NCI-H446 (cell line): ENCODE results near the gene CSHL1.
A peak's percentile ranks its signal among the peaks of the same experiment; 100 is the strongest.
"Not testable (repeated sequence)": the region's sequence is repeated elsewhere in the genome, so short reads cannot be mapped to it uniquely, and the experiment has no call there.

Experiments
- DNase-seq, 2 experiments: peaks; one replicate each; lab custom pipeline; 2025; lab: John Stamatoyannopoulos, UW

The CSHL1 gene

DNA sequence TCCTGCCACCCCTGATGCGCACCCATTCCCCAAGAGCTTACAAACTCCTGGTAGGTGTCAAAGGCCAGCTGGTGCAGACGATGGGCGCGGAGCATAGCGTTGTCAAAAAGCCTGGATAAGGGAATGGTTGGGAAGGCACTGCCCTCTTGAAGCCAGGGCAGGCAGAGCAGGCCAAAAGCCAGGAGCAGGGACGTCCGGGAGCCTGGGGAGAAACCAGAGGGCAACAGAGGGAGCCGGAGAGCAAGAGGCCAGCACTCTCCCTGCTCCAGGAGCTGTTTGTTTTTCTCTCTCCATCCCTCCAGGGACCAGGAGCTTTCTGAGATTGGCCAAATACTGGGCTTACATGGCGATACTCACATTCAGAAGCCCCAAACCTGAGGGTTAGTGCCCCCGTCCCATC lies 7.2 kb upstream of the CSHL1 start:
- no peak for DNase-seq

- no peak for DNase-seq
Measured at GRCh38 chr17:63917646-63918045, 6.6 kb upstream of the CSHL1 start.

GRCh38 chr17:63917206-63917605 lies 6.1 kb upstream of the CSHL1 start:
- not testable (repeated sequence) for DNase-seq

DNA sequence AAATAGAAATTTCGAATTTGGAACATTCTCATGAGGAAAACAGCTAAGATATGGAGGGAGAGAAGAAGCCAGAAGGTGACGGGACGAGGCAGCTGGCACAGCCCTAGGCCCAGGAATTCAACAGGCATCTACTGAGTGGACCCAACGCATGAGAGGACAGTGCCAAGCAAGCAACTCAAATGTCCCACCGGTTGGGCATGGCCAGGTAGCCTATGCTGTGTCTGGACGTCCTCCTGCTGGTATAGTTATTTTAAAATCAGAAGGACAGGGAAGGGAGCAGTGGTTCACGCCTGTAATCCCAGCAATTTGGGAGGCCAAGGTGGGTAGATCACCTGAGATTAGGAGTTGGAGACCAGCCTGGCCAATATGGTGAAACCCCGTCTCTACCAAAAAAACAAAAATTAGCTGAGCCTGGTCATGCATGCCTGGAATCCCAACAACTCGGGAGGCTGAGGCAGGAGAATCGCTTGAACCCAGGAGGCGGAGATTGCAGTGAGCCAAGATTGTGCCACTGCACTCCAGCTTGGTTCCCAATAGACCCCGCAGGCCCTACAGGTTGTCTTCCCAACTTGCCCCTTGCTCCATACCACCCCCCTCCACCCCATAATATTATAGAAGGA lies 5.6 kb upstream of the CSHL1 start:
- no peak for DNase-seq

- DNase-seq, result not testable (repeated sequence)
Measured at GRCh38 chr17:63915753-63916152, 4.7 kb upstream of the CSHL1 start.

DNA sequence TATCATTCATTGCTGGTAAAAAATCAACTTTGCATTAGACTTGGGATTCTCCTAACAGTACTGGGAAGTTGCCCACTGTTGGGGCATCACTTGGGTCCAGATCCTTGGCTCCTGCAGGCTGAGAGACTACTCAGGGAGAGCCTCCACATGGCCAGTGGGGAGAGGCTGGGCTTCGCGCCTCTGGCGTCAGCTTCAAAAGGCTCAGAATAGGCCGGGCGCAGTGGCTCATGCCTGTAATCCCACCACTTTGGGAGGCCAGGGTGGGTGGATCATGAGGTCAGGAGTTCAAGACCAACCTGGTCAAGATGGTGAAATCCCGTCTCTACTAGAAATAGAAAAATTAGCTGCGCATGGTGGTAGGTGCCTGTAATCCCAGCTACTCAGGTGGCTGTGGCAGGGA lies 3.4 kb upstream of the CSHL1 start:
- no peak for DNase-seq

DNA sequence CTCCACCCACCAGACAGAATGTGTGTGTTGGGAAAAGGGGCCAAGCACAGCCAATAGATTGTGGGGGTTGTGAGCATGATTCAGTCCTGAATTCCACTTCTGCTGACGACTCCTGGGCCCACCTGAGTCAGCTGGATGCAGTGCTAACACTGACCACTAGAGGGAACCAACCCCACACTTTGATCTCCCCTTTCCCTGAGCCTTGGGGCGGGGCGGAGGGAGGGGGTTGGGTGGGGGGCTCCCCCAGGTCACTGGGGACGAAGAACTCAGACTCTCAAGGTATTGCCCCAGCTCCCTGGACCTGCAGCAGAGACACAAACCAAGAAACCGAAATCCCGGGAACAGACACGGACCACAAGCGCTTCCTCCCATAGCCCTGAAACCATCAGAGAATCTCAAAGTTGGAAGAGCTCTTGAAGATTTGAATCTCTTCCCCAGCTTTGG lies 621 bp upstream of the CSHL1 start:
- DNase-seq, result peak in 1 of 2 experiments; percentile 7

DNA sequence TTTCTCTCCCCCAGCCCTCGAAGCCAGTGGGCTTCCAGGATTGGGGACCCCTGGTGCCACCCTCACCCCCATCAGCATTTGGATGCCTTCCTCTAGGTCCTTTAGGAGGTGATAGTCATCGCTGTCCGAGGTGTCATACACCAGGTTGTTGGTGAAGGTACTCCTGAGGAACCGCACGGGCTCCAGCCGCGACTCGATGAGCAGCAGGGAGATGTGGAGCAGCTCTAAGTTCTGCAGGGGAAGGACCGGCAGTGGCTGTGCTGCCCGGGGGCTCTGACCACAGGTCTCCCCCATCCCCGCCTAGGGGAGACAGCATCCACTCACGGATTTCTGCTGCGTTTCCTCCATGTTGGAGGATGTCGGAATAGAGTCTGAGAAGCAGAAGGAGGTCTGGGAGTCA lies 962 bp downstream of the CSHL1 start:
- no peak for DNase-seq

GRCh38 chr17:63909586-63909985 lies 1.5 kb downstream of the CSHL1 start:
- not testable (repeated sequence) for DNase-seq

DNA sequence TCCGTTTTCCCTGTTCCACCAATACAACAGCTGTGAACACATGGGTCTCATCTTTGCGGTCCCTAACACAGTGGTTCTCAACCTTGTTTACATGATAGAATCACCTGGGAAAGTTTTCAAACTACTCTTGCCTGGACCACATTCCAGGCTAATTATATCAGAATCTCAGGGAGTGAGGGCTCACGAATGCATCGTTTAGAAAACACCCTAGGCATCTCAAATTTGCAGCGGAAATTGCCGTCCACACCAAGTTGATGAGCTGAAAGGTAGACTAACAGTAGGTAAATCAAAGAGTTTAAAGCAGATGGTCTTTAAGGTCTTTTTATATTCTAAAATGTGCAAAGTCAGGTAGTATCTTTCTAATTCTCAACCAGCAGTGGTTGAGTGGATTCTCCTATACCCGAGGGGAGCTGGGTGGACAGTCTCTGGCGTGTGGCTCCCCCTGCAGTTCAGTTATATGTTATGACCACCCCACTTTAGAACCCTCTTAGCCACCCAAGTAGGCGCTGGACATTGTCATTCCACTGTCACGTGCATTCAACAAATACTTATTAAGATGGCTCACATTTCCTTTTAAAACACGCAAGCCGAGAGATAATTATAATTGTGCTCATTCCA lies 3.8 kb downstream of the CSHL1 start:
- DNase-seq, result peak in 1 of 2 experiments; percentile 21

- not testable (repeated sequence) for DNase-seq
Measured at GRCh38 chr17:63904796-63905195, 6.3 kb downstream of the CSHL1 start.

DNA sequence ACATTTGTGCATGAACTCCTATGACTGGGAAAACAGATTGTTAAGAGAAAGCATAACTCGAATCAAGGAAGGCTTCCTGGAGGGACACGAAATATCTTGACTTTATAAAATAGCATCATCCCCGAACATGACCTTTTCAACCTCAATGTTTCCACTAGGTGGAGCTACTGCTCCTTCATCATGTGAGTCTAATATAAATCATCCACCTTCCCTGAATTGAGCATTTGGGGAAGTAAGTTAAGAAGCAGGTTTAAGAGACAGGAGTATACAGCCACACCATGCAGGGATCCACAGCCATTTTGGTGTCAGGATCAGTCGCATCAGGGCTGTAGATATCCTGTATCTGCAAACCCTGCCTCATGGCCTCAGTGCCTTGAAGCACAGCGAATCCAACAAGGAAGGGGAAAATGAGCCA lies 7.3 kb downstream of the CSHL1 start:
- not testable (repeated sequence) for DNase-seq

DNA sequence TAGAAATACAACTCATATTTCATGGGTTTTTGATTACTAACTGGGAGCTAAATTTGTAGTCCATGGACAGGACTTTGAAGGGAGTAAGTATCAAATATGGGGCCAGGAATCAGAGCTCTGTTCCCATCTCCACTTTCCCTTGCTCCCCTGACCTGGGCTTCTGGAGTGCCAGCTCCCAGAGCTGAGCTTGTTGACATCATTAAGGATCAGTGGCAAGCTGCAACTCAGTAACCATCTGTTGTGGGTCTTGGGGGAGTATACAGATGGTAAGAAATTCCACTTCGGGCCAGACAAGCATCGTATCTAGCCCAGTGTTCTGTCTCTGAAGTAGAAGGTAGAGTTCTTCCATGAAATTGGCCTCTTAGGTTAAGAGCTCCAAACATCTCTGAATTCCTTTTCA lies 9.1 kb downstream of the CSHL1 start:
- peak in 1 of 2 experiments; percentile 20 for DNase-seq

DNA sequence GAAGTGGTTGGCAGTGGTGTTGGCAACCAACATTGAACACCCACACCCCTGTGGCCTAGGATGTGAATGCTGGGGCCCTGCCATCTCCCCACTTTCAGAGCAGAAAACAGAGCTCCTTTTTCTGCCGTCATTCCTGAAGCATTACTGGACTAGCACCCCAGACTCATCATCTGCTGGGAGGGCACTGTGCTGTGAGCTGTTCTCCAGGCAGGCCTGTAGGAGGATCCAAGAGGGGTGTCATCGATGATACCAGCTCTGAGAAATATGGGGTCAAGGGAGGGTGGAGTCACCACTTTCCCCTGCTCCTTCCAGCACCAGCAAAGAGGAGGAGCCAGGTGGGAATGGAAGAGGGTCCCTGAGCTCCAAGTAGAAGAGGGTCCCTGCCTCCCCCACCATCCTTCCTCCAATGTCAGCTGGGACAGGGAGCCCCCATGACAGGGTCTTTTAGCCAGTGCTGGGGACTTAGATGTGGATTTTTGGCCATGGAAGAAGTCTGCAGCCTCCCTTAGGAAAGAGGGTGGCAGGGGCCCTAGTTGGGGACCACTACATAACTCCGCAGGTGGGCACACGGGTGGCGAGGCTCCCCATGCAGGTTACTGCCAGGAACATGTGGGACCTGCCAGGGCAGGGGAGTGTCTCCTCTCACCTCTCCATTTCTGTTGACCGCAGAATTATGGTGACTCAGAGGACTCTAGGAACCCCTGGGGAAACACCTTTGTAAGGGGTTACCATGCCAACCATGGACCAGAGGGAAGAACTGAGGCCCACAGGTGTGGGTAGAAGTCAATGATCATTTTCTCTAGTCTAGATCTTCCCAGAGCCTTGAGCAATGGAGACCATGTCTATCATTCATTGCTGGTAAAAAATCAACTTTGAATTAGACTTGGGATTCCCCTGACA lies 11.9 kb downstream of the CSHL1 start:
- DNase-seq, result not testable (repeated sequence)

DNA sequence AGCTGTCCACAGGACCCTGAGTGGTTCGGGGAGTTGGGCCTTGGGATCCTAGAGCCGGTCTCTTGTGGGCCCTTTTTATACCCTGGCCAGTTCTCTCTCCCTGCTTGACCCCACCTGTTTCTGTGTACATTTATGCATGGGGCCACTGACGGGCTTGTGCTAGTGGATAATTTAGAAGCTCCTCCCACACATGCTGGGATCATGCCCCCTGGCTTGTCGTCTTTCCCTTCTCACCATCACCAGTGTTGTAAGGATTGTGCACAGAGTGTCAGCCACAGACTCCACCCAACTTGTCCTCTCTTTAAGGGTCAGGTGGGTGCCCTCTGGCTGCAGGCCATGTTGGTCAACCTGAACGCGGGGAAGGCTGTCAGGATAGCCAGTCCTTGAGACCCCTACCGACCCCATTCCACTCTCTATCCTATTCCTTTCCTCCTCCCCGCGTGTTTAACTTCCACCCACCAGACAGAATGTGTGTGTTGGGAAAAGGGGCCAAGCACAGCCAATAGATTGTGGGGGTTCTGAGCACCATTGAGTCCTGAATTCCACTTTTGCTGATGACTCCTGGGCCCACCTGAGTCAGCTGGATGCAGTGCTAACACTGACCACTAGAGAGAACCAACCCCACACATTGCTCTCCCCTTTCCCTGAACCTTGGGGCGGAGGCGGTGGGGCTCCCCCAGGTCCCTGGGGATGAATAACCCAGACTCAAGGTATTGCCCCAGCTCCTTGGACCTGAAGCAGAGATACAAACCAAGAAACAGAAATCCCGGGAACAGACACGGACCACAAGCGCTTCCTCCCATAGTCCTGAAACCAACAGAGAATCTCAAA lies 14.3 kb downstream of the CSHL1 start, which contains the start of gene CSH1:
Gene CSH1 (minus strand): TSS at position 51 of the 831 bp plus-strand sequence. CDS start 63 bp downstream, outside the sequence.
- not testable (repeated sequence) for DNase-seq

GRCh38 chr17:63894821-63895220 lies 16.2 kb downstream of the CSHL1 start:
- DNase-seq, result not testable (repeated sequence)

GRCh38 chr17:63894021-63894420 lies 17.0 kb downstream of the CSHL1 start:
- not testable (repeated sequence) for DNase-seq

- DNase-seq, result not testable (repeated sequence)
Measured at GRCh38 chr17:63892316-63893037, 18.6 kb downstream of the CSHL1 start.

DNA sequence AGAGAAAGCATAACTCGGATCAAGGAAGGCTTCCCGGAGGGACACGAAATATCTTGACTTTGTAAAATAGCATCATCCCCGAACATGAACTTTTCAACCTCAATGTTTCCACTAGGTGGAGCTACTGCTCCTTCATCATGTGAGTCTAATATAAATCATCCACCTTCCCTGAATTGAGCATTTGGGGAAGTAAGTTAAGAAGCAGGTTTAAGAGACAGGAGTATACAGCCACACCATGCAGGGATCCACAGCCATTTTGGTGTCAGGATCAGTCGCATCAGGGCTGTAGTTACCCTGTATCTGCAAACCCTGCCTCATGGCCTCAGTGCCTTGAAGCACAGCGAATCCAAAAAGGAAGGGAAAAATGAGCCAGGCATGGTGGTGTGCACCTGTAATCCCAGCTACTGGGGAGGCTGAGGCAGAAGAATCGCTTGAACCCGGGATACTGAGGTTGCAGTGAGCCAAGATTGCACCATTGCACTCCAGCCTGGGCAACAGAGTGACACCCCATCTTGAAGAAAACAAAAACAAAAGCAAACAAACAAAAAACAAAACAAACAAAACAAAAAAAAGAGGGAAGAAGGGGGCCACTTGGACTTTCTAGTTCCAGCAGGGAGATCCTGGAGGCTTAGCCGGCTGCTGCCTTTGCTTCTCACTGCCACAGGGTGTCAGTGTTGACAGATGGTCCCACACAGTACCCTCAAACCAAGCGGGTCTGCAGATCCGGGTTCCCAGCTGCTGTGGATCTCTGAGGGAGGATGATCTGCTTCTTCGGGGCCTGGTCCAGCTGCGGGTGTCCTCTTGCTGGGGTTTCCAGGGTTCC lies 21.8 kb downstream of the CSHL1 start:
- peak in 1 of 2 experiments; percentile 40 for DNase-seq

- DNase-seq, result not testable (repeated sequence)
Measured at GRCh38 chr17:63885119-63885518, 25.9 kb downstream of the CSHL1 start.
